Loucy (cell line): ENCODE measurements around the gene RAB31.

Experiments used
- EZH2phosphoT487 ChIP-seq: fragments of 200-600 bp; IDR thresholded peaks from 2 replicates; pipeline ENCODE4 v1.6.1; 2018; ENCODE audit warnings: antibody characterized with exemption, mild to moderate bottlenecking, moderate library complexity, borderline replicate concordance
- TF ChIP-seq, protein P1 (sequence below): fragments of 200-600 bp; sonication (generic); conservative IDR thresholded peaks from 2 replicates; pipeline ENCODE4 v1.5.1; 2014; ENCODE audit warnings: mild to moderate bottlenecking, antibody characterized with exemption, low read length

DNA sequence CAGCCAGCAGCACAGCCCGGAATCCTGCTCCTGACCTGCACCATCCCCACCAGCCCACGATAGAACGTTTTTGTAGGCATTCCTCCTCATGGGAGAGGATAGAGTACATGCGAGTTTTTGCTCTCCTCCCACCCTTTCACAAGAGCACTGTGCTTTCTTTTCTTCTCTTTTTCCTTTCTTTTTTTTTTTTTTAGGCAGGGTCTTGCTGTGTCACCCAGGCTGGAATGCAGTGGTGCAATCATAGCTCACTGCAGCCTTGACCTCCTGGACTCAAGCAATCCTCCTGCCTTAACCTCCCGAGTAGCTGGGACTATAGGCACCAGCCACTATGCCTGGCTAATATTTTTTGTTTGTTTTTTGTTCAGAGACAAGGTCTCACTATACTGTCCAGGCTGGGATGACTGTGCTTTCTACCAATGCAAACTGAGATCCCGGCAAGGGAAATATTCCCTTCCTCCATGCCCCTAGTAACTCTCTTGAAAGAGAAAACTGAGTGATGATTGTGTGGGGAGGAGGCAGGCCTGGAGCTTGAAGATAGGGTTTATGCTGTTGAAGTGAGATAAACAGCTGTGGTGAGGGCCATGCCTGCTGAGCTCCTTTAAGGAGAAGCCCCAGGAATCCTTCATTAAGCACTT, 95.1 kb downstream of the RAB31 start:
- TF ChIP-seq, protein P1, sequence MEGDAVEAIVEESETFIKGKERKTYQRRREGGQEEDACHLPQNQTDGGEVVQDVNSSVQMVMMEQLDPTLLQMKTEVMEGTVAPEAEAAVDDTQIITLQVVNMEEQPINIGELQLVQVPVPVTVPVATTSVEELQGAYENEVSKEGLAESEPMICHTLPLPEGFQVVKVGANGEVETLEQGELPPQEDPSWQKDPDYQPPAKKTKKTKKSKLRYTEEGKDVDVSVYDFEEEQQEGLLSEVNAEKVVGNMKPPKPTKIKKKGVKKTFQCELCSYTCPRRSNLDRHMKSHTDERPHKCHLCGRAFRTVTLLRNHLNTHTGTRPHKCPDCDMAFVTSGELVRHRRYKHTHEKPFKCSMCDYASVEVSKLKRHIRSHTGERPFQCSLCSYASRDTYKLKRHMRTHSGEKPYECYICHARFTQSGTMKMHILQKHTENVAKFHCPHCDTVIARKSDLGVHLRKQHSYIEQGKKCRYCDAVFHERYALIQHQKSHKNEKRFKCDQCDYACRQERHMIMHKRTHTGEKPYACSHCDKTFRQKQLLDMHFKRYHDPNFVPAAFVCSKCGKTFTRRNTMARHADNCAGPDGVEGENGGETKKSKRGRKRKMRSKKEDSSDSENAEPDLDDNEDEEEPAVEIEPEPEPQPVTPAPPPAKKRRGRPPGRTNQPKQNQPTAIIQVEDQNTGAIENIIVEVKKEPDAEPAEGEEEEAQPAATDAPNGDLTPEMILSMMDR: no peak
- no peak for TF ChIP-seq EZH2phosphoT487
